GM19025 (cell line): ENCODE measurements around the gene NHEJ1.

Experiments used
- ATAC-seq: cut with Tn5 transposase; IDR thresholded peaks from one replicate; pipeline ENCODE4 v1.9.1; 2021; ENCODE audit warnings: mild to moderate bottlenecking, low read depth, moderate library complexity; ENCODE audit not compliant: unreplicated experiment

Gene NHEJ1

DNA sequence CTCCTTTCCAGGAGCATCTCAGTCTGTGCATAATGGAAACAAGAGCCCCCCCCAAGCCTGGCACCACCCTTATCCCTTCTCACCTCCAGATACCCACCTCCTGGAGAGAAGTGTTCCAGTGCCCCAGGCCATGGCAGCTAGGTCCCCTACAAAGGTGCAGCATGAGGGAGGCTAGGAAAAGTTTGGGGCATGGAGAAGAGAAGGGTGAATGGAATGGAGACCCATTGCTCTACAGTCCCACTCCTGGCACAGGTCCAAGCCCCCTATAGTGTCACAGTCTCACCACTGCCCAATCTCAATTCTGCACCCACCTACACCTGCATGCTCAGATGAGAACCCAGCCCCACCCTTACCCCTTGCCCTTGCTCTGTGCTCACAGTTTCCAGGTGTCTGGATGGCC is 8.3 kb upstream of the NHEJ1 start:
- no peak for ATAC-seq

DNA sequence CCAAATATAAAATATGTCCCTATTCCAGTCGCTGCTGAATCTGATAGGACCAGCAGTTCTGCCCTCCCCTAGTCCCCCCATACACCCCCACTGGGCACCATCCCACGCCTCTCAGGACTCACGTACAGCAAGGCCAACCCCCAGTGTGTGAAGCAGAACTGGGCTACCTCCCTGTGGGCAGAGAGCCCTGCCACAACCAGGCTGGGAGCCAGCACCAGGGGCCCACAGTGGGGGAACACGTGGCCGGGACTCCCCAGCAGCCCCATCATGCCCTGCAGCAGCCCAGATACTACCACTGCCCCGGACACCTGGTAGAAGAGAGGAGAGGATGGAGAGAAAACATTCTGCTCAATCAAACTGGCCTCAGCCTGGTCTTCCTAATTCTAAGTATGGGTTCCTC is 7.9 kb upstream of the NHEJ1 start:
- ATAC-seq = no peak

DNA sequence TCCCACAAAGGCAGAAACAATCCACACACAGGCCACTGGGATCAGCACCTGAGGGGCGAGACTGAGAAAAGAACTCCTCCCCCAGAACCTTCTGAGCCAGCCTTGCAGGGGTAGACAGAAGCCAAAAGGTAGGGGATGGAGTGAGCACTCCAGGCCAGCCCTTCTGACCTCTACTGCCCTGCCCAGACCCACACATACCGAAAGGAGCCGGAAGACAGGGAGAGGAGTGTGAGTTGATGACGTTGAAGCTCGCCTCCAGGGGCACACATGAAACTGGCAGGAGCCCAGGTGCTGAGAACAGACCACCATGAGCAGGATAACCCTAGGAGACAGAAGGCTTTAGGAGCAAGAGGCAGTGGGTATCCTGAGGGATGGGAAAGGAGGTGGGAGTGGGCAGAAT is 7.4 kb upstream of the NHEJ1 start:
- no peak for ATAC-seq

DNA sequence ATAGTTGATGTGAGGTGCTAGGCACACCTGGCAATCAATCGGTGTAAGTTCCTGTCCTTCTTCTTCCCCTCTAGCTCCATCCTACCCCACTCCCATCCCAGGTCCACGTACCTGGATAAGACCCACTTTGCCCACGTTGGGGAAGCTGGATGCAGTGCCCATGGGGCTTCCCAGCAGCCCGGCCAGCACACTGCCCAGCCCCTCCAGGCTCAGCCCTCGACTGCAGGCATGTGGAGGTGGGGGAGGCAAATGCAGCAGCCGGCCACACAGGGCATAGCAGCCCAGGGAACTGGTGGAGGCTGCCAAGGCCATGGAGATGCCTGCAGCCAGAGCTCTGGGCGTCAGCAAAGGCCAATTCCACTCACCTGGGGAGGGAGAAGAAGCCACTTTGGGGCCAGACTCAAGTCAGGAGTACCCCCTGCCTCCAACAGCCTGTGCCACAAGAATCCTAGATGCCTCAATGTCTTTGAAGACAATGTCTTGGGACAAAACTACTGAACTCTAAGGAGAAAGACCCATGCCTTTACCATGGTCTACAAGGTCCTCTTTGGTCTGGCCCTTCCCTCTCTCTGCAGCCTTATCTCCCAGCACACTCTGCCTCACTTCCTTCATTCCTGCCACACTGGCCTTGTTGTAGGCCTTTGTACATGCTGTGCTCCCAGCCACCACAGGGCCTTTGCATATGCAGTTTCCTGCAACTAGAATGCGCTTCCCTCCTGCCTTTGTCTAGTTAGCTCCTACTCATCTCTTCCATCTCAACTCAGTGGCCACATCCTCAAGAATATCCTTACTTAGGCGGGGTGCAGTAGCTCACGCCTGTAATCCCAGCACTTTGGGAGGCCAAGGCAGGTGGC is 4.7 kb upstream of the NHEJ1 start:
- ATAC-seq = no peak

DNA sequence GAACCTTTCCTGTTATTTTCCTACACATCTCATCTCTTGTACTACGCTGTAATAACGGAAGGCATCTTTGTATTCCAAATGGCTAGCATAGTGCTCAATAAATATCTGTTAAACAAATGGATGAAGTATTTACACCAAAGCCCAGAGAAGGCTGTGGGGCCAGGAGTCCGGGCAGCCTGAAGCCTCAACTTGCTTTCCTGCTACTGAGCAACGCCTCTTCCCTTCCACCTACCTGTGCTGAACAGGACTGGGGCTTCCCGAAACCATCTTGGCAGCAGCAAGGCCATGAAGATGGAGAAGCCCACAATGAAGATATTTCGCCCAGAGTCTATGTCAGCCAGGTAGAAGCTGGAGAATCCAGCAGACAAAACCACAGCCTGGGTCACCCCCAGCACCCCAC is 2.5 kb upstream of the NHEJ1 start:
- no peak for ATAC-seq

DNA sequence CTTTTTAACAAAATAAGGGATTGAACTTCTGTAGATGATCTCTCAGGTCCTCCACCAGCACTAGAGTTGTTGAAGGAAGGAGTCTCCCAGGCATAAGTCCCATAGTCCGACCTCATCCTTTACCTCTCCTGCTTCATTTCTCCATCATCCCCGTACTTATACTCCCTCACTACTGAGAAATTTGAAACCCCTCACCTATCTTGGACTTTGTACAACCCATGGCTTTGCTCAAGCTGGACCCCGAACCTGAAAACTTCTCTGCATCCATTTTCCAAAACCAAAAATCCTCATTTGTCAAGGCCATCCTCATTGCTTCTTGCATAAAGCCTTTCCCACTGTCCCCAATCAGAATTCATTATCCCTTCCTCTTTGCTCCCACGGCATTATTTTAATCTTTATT is 482 bp upstream of the NHEJ1 start:
- no peak for ATAC-seq

DNA sequence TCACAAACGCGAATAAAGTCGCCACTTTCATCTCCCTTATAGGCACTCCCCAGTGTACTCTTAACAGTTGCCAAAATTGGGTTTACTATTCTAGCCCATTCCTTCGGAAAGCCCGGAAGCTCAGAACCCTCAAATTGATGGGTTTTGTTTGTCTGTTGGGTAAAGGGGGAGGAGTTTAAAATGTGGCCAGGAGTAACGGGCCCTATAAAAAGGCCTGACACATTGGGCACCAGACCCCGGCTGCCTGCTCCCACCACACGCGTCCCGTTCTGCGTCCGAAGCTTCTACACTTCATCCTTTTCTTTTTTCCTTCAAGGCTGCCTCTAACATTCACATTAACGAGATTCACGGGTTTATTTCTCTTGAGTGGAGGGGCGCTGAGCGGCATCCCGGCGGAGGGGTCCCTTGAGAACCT is 837 bp downstream of the NHEJ1 start:
- ATAC-seq = no peak

DNA sequence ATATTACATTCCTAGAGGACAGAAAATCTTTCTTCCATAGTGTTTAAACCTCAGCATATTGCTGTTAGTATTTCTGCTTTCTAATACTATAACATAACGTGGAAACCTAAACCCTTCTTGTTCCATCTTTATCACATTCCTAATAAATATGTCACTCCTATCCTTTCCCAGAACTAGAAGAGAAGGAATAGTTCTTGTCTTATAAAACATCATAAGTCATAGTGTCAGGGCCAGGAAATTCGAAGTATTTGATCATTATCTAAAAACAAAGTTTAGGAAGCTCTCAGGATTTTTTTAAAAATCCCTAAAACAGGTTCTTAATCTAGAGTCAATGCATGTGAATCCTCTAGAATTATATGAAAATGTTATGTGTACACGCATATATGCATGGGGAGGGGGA is 2.0 kb downstream of the NHEJ1 start:
- ATAC-seq = no peak

DNA sequence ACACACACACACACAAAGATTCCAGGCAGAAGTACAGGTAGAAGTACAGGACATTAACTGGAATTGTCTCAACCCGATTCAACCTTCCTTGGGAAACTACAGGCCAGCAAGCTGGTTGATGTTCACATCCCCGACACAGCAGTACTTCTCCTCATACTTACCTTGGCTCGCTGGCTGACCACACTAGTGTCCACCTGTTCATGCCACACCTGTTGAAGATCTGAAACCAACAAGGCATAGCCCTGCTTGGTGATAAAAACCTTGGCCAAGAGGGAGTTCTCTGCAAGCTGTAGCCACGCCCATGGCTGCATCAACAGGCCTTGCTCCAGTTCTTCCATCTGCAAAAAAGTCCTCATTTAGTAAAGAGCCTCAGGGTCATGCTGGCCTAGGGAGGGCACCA is 2.6 kb downstream of the NHEJ1 start:
- ATAC-seq = no peak

DNA sequence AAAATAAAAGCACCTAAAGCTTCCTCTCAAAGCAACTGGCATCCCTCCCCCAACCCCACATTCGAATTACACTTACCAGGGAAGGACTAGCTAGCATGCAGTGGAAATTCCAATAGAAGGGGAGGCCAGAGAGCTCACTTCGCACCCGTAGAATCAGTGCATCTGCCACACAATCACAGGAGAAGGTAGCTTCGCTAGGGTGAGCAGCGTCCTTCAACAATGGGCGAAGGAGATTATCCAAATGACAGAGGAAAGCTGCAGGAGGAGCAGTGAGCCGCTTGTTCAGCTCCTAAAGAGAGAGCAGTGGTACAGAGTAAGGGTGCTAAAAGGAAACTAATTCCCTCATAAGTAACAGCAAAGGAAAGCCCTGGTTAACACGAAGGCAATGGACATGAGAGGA is 3.2 kb downstream of the NHEJ1 start:
- no peak for ATAC-seq

DNA sequence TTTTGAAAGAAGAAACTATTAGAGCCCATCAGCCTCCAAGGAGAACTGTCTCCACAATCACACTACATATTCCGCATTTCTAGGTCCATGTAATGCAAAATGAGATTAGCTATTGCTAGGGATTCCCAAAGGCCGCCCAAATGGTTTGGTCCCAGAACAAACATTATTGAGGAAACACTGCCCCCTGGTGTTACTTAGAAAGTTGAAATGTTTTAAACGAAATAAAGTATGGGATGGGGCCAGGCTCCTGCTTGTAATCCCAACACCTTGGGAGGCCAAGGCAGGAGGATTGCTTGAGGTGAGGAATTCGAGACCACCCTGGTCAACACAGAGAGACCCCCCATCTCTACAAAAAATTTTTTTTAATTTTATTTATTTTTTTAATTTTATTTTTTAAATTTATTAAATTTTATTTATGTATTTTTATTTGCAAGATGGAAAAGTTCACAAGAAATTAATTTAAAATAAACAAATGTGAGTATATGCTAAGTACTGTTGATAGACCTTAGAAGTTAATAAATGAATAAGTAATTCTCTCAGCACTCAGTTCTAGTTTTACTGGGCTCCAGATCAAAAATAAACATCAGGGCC is 5.5 kb downstream of the NHEJ1 start:
- ATAC-seq = no peak

DNA sequence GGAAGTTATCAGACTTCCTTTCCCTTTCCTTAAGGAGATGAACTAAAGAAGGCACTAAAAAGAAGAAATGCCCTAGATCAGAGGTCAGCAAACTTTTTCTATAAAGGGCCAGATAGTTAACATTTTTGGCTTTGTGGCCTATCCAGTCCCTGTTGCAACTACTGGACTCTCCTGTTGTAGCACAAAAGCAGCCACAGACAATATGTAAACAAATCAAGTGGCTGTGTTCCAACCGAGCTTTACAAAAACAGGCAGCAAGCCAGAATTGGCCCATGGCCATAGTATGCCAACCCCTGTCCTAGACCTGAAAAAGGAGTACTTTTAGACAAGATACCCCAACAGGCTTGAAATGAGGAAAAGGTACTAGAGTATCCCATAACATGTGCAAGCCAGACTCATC is 10.9 kb downstream of the NHEJ1 start:
- no peak for ATAC-seq

DNA sequence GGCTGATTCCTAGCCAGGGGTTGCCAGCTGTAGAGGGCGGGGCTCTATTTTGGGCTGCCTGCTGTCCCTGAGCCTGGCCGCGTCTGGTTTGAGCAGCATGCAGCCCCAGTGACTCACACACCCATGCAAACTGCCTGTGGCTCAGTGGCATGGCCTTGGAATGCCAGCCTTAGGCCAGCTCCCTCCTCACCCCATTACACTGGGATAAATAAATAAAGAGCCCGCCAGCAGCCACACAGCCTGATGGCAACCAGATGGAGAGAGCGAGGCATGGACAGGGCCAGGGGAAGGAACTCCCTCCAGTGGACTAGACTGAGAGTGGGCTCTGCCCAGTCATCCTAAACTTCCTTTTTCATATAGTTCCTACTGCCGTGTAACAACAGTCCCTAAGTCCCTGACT is 18.3 kb downstream of the NHEJ1 start:
- no peak for ATAC-seq

DNA sequence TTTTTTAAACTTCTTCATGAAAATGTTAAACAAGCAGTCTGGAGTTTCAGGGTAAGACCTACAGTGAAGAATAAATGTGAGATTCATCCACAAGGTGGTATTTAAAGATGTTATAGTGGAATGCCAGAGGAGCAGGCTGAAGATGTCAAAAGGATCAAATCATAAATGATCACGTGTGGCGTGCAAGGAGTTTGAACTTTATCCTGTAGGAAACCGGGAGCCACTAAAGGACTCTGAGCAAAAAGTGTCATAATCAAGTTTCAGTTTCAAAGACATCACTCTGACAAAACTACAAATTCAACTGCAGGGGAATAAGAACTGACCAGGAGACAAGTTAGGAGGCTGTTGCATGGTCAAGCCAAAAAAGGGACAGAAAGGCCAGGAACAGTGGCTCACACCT is 19.9 kb downstream of the NHEJ1 start:
- no peak for ATAC-seq

DNA sequence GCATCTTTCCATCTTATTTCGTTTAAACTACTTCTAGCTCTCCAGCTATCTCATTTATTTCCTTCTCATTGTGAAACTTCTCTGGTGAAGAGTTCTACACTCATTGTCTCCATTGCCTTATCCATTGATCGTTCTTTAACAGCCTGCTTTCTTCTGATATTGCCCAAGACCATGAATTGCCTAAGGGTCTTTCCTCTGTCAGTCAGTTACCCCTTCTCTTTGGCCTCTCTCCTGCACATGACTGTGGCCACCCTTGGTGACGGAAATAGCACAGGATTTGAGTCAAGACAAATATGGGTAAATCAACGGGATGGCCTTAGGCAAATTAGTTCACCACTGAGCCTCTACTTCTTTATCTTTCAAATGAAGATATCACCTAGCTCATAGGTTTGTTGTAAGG is 26.6 kb downstream of the NHEJ1 start:
- ATAC-seq = no peak

DNA sequence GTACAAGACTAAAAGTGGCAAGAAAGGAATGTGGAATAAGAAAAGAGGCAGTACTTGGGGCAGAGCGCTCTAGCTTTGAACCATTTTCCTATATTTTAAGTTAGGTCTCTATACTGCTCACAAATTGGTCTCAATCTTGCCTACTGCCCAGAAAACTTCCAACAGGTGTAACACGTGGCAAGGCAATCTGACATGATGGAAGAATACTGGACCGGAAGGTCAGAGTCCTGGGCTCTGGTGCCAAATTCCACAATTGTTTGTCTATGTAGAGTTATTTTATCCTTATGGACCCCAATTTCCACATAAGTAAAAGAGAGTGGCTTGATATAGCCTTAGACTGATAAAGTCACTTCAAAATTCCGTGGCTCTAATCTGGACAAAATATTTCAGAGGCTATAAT is 28.9 kb downstream of the NHEJ1 start:
- no peak for ATAC-seq

DNA sequence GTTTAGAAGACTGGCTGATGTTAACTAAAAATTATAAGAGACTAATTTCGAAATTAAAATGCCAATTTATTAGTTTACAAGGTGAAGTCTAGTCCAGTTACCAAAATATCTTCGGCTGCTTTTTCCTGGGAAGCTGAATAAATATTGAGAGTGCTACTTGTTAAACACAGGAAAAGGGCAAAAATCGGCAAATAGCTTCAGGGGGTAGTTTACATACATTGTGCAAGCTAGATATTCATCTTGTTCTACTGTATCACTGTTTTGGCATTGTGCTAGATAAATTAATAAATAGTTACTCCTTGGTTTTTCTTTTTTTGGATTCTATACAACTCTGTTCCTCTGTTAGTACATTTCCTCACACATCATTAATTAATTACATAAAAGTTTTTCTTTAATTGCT is 29.3 kb downstream of the NHEJ1 start:
- no peak for ATAC-seq

DNA sequence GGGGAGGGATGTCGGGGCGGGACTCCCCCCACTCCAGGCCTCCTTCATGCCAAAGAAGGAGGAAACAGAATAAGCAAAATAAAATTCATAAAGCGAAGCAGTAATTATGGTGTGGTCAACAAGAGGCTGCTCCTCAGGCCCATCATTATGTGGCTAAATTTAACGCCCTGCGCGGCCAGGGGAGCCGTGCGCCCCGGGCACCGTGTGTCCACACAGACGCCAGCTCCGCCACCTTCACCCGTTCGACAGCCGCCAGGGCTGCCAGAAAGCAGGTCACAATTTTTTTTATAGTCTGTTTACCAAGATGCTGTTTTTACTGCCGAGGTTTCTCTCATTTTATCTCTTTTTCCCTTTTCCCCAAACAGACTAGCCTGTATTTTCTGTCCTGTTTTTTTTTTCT is 31.0 kb downstream of the NHEJ1 start:
- no peak for ATAC-seq

DNA sequence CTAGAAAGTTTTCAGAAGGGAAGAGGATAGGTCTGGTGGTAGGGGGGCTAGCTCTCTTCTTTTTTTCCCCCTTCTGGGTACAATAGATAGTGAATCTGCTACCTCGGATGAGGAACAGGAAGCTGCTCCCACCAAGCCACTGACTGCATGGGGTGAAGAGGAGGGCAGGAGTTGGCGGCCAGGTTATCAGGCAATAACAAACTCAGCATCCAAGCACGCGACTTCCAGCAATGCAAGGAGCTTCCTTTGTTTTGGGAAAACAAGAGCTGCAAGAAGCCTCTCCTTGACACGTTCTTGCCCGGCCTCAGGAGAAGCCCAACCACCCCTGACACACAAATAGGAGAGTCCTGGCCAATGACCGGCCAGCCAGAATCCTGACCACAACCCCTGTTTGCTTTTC is 32.2 kb downstream of the NHEJ1 start:
- no peak for ATAC-seq

DNA sequence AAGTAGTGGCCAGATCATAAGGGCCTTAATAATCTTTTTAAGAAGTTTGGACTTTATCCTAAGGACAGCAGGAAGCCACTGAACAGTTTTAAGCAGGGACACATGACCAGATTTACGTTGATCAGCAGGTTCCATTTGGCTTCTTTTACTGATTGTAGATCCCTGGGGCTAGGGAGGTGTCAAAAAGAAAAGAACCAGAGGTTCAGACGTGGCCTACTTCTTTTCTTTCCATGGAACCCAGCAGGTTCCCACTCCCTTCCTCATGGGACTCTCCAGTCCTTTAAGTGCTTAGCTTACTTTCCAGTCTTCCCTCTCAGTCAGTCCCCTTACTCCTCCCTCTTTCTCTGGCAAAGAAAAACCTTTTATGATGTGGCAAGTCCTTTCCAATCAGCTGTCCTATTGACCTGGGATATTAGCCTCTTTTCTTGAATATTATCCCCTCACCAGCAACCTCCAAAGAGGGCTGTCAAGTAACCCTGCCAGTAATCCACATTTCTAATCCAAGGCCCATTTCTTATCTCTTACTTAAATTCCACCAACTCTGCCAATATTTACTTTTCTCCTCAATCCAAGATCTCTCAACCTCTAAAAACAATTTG is 33.5 kb downstream of the NHEJ1 start:
- ATAC-seq = no peak

DNA sequence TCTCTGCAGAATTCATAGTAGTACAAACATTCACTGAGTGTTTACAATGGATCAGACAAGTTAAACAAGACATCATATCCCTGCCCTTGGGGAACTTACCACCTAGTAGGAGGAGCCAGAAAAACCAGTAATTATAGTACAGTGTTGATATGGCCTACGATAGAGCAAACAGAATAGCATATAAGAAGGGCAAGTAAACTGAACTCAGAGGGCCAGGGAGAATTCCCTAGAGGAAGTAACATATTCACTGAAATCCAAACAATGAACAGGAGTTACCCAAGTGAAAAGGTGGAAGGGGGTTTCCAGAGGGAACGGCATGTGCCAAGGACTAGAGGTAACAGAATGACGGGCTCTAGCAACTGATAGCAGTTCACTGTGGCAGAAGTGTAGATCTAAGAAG is 34.1 kb downstream of the NHEJ1 start:
- ATAC-seq = no peak

DNA sequence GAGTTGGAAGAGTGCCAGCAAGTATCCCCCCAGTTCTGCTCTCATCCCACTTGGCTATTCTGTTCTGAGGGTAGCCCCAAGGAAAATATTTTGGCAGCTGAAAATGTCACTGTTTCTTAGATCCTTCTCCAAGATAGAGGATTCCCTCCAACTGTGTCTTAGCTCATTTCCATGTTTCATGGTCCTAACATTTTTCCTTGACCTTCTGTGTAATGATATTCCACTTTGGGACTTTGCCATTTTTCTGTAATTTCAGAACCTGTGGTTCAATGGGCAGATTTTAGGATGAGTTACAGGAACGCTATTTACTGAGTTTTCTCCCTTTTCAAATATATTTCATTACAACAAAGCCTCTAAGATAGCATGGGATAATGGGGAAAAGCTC is 34.7 kb downstream of the NHEJ1 start:
- no peak for ATAC-seq
